Epidermal melanocyte (primary cell): ENCODE data around the gene NLRP6.
"Not testable (repeated sequence)": the region's sequence is repeated elsewhere in the genome, so short reads cannot be mapped to it uniquely, and the experiment has no call there.

ENCODE experiments used
- DNase-seq: peaks from one replicate; pipeline ENCODE4 v3.0.0; 2011; ENCODE audit warnings: low spot score; ENCODE audit not compliant: insufficient read length

NLRP6 gene

DNA sequence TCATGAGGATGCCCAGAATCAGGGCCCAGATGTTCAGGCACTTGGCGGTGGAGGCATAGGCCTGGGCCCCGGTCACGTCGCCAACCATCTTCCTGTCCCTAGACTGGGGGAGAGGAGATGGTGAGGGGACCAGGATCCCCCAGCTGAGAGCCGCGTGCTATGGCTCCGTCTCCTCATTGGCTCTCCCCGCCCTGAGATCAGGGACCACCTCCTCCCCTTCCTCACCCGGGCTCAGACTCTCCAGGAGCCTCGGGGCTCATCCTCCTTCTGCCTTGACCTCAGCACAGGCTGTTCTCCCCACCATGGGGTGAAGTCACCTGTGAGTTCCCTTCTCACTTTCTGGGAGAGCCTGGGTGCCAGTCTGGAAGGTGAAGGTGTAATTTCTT, 41.7 kb downstream of the NLRP6 start:
- not testable (repeated sequence) for DNase-seq

GRCh38 chr11:324156-324555, 45.9 kb downstream of the NLRP6 start:
- DNase-seq, result no peak

DNA sequence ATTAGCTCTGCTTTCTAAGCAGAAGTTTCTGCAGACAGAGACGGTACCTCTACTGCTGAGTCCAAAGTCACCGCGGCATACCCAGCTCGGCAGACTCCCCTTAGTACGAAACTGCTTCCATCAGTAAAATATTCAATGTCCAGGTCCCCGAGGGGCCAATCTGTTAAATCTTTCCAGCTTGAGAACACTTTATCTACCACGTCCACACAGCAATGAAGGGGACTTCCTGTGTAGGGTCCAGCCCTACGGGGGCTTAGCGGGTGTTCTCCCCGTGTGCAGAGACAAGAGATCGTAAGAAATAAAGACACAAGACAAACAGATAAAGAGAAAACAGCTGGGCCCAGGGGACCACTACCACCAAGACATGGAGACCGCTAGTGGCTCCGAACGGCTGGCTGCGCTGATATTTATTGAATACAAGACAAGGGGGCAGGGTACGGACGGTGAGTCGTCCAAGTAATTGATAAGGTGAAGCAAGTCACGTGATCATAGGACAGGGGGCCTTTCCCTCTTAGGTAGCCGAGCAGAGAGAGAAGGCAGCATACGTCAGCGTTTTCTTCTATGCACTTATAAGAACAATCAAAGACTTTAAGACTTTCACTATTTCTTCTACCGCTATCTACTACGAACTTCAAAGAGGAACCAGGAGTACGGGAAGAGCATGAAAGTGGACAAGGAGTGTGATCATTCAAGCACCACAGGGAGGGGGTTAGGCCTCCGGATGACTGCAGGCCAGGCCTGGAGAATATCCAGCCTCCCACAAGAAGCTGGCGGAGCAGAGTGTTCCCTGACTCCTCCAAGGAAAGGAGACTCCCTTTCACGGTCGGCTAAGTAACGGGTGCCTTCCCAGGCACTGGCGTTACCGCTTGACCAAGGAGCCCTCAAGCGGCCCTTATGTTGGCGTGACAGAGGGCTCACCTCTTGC, 46.6 kb downstream of the NLRP6 start:
- DNase-seq, result not testable (repeated sequence)

DNA sequence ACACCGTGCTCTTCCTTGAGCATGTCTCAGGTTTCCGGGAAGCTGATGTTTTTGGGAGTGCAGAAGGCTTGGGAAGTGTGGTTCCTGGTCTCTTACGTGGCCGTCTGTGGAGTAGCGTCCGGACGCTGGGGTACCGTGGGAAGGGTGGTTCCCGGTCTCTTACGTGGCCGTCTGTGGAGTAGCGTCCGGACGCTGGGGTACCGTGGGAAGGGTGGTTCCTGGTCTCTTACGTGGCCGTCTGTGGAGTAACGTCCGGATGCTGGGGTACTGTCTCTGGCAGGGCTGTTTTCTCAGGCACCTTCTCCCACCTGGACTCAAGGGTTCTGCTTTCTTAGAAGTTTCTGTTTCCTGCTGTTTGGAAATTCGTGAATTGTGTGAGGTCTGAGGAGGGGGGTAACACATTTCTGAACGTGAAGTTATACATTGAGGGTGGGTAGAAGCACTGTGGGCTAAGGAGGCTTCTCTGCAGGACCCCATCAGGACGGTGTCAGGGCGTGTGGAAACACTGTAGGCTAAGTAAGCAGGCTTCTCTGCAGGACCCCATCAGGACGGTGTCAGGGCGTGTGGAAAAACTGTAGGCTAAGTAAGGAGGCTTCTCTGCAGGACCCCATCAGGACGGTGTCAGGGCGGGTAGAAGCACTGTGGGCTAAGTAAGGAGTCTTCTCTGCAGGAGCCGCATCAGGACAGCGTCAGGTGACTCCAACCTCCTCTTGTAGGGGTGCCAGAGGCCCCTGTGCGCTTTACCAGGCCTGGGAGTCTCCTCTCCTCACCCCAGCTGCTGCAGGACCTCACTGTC, 47.8 kb downstream of the NLRP6 start:
- DNase-seq, result no peak

DNA sequence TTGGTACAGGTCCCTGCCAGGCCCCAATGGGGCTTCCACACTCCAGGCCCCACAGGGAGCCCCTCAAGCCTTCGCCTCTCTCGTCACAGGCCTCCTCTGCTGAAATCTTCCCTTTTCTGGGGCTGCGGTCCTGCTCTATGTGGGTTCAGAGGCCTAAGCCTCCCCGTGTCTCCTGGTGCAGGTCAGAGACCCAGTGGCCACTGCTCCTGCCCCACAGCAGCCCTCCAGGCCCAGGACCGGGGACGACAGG, 48.3 kb downstream of the NLRP6 start:
- DNase-seq, result no peak

DNA sequence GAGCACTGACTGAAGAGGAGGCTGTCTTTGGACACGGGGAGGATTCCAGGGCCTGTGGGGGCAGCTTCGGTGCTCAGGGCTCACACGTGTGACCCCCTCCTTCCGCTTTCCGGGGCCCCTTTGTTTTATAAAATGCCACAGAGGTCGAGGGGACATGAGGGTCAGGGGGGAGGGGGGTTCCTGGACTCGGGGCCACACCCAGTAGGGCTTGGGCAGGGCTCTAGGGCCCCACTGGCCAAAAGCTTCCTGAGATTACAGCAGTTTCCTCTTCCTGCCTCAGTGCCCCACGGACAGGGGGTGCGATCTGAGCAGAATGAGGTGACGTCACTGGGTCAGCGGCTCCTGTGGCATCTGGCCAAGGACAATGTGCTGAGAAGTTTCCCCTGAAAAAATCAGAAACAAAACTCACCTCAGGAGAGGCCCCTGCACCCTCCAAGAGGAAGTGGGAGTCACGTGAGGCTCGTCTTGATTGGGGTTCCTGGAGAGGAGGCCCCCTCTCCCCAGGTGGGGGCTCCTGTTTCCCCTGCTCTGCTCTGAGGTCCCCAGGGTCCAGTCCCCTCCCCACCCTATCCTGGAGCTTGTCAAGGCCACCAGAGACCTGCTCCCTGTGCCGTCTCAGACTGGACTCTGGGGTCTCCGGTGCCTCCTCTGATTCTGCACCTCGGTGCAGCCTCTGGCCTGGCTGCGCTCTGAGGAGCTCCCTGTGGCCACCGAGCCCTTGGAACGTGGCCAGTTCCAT, 48.8 kb downstream of the NLRP6 start:
- DNase-seq, result no peak

DNA sequence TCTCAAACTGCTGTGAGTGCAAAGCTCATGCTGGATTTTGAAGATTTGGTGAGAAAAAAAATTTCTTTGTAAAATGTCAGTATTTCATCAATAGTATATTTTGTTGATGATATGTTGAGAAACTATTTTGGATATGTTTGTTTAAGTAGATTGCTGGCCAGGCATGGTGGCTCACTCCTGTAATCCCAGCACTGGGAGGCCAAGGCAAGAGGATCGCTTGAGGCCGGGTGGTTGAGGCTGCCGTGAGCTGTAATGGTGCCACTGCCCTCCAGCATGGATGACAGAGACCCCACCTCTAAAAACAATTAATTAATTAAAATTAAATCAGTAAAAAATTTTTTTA, 49.3 kb downstream of the NLRP6 start:
- DNase-seq, result no peak

GRCh38 chr11:328012-328411, 49.8 kb downstream of the NLRP6 start:
- no peak for DNase-seq

DNA sequence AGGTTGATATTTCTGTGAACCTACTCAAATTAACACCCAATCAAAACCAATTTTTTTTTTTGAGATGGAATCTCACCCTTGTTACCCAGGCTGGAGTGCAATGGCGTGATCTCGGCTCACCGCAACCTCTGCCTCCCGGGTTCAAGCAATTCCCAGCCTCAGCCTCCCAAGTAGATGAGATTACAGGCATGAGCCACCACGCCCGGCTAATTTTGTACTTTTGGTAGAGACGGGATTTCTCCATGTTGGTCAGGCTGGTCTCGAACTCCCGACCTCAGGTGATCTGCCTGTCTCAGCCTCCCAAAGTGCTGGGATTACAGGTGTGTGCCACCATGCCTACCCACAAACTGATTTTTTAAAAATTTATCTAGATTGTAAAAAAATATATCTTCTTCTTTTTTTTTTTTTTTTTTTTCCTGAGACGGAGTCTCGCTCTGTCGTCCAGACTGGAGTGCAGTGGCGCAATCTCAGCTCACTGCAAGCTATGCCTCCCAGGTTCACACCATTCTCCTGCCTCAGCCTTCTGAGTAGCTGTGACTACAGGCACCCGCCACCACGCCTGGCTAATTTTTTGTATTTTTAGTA, 50.4 kb downstream of the NLRP6 start:
- not testable (repeated sequence) for DNase-seq

DNA sequence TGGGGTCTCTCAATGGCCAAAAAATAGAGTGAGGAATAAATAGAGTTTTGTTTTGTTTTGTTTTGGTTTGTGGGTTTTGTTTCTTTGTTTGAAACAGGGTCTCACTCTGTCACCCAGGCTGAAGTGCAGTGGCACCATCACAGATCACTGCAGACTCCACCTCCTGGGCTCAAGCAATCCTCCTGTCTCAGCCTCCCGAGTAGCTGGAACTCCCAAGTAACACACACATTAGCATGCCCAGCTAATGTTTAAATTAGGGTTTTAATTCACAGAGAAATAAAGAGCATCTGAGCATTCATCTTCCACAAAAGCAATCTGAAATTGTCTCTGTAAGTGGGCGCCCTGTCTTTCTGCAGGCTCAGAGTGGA, 51.7 kb downstream of the NLRP6 start:
- no peak for DNase-seq

DNA sequence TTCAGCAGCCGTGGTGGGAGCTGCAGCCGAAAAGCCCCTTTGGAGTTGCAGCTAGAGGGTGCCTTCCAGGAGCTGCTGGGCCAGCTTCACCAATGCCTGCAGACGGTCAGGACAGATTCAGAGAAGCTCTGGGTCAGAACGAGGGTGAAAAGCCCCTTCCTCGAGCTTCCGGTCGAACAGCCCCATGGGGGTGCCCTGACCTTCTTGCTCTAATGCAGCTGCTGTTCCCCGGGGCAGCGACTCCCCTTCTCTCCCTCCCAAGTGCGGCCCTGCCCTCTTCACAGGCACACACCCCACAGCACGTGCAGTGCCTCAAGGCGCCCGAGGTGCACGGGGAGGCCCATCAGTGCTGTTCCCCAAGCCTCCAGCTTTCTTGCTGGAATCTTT, 52.1 kb downstream of the NLRP6 start:
- no peak for DNase-seq

- no peak for DNase-seq
These were observed 52.6 kb downstream of the NLRP6 start for GRCh38 chr11:330694-331357.

DNA sequence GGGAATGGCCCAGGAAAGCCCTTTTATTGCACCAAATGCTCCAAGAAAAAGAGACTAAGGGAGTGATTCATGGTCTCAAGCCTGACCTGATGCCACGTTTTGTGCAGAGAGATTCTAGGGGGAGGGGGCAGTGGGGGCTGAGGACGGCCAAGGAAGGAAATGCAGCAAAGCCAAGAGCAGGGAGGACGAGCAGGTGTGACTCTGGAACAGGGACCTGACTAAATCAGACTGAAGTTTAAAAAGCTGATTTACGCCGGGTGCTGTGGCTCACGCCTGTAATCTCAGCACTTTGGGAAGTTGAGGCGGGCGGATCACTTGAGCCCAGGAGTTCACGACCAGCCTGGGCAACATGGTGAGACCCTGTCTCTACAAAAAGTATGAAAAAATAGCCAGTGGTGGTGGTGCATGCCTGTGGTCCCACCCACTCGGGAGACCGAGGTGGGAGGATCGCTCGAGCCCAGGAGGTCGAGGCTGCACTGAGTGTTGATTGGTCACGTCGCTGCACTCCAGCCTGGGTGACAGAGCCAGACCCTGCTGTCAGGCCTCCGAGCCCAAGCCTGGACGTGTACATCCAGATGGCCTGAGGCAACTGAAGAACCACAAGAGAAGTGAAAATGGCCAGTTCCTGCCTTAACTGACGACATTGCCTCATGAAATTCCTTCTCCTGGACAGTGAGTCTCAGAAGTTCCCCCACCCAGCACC, 53.3 kb downstream of the NLRP6 start:
- DNase-seq, result no peak

DNA sequence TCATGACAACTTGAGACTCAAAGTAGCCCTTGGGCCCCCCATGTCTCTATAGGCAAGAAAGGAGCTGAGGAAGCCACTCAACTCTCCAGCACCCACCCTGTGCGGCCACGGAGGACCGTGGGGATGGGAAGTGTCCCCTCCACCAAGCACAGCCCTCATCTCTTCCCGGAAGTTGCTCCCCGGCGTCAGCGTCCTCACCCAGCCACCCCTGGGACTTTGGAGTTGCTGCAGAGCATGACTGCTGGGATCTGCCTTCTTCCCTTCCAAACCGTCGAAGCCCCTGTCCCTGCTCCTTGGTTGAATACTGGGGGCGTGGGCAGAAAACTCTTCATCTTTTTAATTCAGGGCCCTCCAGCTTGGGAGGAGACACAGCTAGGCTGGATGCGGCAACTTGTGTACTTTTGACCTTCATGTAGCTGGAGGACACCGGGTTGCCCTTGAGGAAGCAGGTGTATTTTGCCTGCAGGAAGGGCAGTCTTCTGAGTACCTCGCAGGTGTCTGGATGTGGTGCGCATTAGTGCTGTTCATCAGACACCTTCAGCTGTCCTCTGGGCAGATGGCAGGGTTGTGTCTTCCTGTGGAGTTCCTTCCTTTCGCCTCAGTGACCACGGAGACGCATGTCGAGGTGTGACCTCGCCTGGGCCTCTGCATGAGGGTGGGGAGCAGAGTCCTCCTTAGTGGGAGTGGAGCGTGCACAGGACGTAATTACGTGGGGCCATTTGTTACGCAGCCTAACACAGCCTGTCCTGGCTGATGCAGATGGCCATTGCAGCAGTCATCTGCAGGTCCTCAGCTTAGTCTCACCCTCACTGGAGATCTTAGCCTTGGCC, 54.7 kb downstream of the NLRP6 start:
- no peak for DNase-seq

DNA sequence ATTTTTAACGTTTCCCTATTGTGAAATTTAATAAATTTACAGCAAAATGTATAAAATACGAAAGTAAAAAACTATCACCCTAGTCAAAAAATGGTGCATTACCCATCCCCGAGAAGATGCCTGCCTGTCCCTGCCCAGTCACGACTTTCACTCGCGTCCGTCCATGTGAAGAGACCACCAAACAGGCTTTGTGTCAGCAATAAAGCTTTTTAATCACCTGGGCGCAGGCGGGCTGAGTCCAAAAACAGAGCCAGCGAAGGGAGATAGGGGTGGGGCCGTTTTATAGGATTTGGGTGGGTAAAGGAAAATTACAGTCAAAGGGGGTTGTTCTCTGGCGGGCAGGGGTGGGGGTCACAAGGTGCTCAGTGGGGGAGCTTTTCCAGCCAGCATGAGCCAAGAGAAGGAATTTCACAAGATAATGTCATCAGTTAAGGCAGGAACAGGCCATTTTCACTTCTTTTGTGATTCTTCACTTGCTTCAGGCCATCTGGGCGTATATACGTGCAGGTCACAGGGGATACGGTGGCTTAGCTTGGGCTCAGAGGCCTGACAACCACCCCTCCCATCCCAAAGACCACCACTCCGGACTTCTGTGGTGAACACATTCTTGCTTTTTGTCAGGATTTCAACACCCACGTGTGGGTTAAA, 55.5 kb downstream of the NLRP6 start:
- DNase-seq, result not testable (repeated sequence)

DNA sequence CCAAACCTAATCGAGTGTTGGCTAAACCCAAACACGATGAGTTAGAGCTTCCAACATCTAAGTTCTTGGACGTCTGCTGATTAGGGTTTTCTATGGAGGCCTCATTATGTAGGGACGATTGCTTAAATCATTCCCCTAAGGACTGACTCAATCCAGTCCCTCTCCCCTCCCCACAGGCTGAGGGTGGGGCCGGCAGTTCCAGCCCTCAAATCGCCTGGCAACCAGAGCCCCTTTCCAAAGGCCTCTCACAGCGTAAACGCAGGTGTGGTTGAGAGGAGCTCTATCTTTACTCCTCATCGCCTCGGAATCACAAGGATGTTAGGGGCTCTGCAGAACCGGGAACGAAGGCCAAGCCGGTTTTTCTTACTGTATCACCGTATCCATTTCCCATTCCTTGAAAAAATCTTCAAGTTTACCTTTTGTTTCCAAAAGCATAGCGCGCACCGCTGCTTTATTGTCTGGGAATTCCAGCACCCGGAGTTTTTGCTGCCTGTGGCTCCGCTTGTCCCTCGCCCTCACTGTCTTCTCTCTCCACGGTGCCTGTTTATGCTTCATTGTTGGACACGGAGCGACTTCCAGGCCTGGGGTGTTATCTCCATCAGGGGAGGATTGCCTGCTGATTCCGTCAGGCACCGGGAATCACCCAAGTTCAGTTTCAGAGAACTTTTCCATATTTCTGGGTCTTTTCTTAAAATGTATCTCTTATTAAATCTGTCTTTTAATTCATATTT, 56.2 kb downstream of the NLRP6 start:
- DNase-seq, result no peak
